ENCODE results near the gene SET. TPM values are rescaled to one million over a fixed set of nuclear protein-coding genes. Genes with fewer than 3 reads are reported as not detected.

SET gene
- total and polyA plus RNA-seq, 2 of the 8 experiments (the other 6 are each of a cell fraction or from before 2014, with no cell fraction given), result 466 to 1,345 TPM

- no peak for TF ChIP-seq CHD7 (IDR thresholded peaks at IDR 0.05; ENCODE audit: insufficient replicate concordance, low read length)
- no peak for TF ChIP-seq HDAC6 (IDR thresholded peaks at IDR 0.05; ENCODE audit: low read depth, low read length)
Measured at GRCh38 chr9:128684325-128685199, 4.5 kb upstream of the SET start (continued).

Measured in H1 (cell line).